Spinal cord (tissue), 10 donors: ENCODE results near the gene GP5. TPM values are rescaled to one million over a fixed set of nuclear protein-coding genes. Genes with fewer than 3 reads are reported as not detected.

ENCODE experiments used
- DNase-seq, 6 donors: peaks; one replicate each; pipeline versions ENCODE4 v3.0.0 to v3.0.0-alpha.2; 2013 to 2015; ENCODE audit warnings: low spot score in 6 of 6, low read depth in 4 of 6
- H3K27ac ChIP-seq: one replicate; pipeline ENCODE4 v1.5.1; 2013; ENCODE audit warnings: low read depth, low read length, control low read depth
- H3K27me3 ChIP-seq: one replicate; pipeline ENCODE4 v1.6.1; 2013; ENCODE audit warnings: low read length; ENCODE audit not compliant: control insufficient read depth, insufficient read depth
- H3K36me3 ChIP-seq: one replicate; pipeline ENCODE4 v1.6.1; 2013; ENCODE audit warnings: low read length; ENCODE audit not compliant: control insufficient read depth, insufficient read depth
- H3K4me1 ChIP-seq: one replicate; pipeline ENCODE4 v1.6.1; 2013; ENCODE audit warnings: low read length; ENCODE audit not compliant: control insufficient read depth, insufficient read depth
- H3K4me3 ChIP-seq: one replicate; pipeline ENCODE4 v1.5.1; 2013; ENCODE audit warnings: low read depth, low read length, control low read depth
- H3K9me3 ChIP-seq: one replicate; pipeline ENCODE4 v1.6.1; 2013; ENCODE audit warnings: low read length; ENCODE audit not compliant: control insufficient read depth, insufficient read depth
- WGBS: methylation state at CpG from one replicate; pipeline ENCODE4 v1.1.5; 2013; ENCODE audit warnings: missing lambda C conversion rate; ENCODE audit not compliant: insufficient coverage; 5-methylcytosine and 5-hydroxymethylcytosine counted together
- polyA plus RNA-seq, 2 donors: library from polyadenylated mRNA; unstranded; fragments of 120-200 nt; gene quantifications; one replicate each; pipeline ENCODE4 v1.2.1, GENCODE V29; 2013; ENCODE audit not compliant: insufficient read length in 2 of 2
- total RNA-seq, 2 donors: library from RNA; depleted of rRNA in 1 of 2; stranded (reverse); fragments of 120-200 nt in 1 of 2; fragments of >200 nt in 1 of 2; gene quantifications; one replicate each; pipeline versions ENCODE4 v1.2.3 to v1.2.4, GENCODE V29; 2013 to 2014
- donor health status: healthy.

GP5 gene
- total and polyA plus RNA-seq, 4 donors, result 0.25 to 0.69 (median 0.31) TPM

- no peaks in the 10 kb centered on the region for H3K27me3 ChIP-seq
- H3K27ac ChIP-seq, result no peak overlapping the region
- H3K4me3 ChIP-seq, result no peak overlapping the region
- peaks cover 19% of the 10 kb centered on the region for H3K4me1 ChIP-seq
- H3K36me3 ChIP-seq, result no peaks in the 10 kb centered on the region
- H3K9me3 ChIP-seq, result no peaks in the 10 kb centered on the region
- WGBS, result 36% methylated on average over 17 of the region's 17 CpGs
- DNase-seq, result peak in 2 of 6 donors; percentile 47 to 88
These were observed 17.6 kb downstream of the GP5 start for GRCh38 chr3:194381460-194381875.

GRCh38 chr3:194380326-194380725 is 18.7 kb downstream of the GP5 start:
- Histone ChIP-seq H3K9me3 (no peaks in the 10 kb centered on the region), H3K27ac (no peak overlapping the region), H3K27me3 (no peaks in the 10 kb centered on the region), H3K4me1 (peaks cover 25% of the 10 kb centered on the region), H3K36me3 (no peaks in the 10 kb centered on the region), H3K4me3 (no peak overlapping the region)
- DNase-seq, result peak in 1 of 6 donors; percentile 66
- 65% methylated on average over 7 of the region's 7 CpGs for WGBS

- Histone ChIP-seq H3K27ac (no peak overlapping the region), H3K36me3 (no peaks in the 10 kb centered on the region), H3K9me3 (no peaks in the 10 kb centered on the region), H3K4me1 (peaks cover 30% of the 10 kb centered on the region), H3K4me3 (no peak overlapping the region), H3K27me3 (no peaks in the 10 kb centered on the region)
- WGBS, result no CpG with 5 or more reads among the region's 9 CpGs
- peak in 1 of 6 donors; percentile 53 for DNase-seq
These were observed 19.4 kb downstream of the GP5 start for GRCh38 chr3:194379651-194380050.

GRCh38 chr3:194379231-194379630 is 19.8 kb downstream of the GP5 start:
- 67% methylated on average over 1 of the region's 6 CpGs for WGBS
- DNase-seq, result no peak
- Histone ChIP-seq H3K4me1 (peaks cover 30% of the 10 kb centered on the region), H3K27ac (no peak overlapping the region), H3K36me3 (no peaks in the 10 kb centered on the region), H3K9me3 (no peaks in the 10 kb centered on the region), H3K27me3 (no peaks in the 10 kb centered on the region), H3K4me3 (no peak overlapping the region)

GRCh38 chr3:194377708-194378107 is 21.4 kb downstream of the GP5 start:
- Histone ChIP-seq H3K9me3 (no peaks in the 10 kb centered on the region), H3K27me3 (no peaks in the 10 kb centered on the region), H3K4me1 (peaks cover 28% of the 10 kb centered on the region), H3K4me3 (no peak overlapping the region), H3K36me3 (no peaks in the 10 kb centered on the region), H3K27ac (no peak overlapping the region)
- DNase-seq, result no peak
- no CpG with 5 or more reads among the region's 1 CpG for WGBS

- 83% methylated on average over 7 of the region's 10 CpGs for WGBS
- peaks cover 16% of the 10 kb centered on the region for H3K4me1 ChIP-seq
- H3K9me3 ChIP-seq, result no peaks in the 10 kb centered on the region
- peak in 1 of 6 donors; percentile 68 for DNase-seq
- no peak overlapping the region for H3K27ac ChIP-seq
- no peaks in the 10 kb centered on the region for H3K27me3 ChIP-seq
- no peak overlapping the region for H3K4me3 ChIP-seq
- H3K36me3 ChIP-seq, result no peaks in the 10 kb centered on the region
These were observed 22.9 kb downstream of the GP5 start for GRCh38 chr3:194376241-194376560.

- H3K36me3 ChIP-seq, result no peaks in the 10 kb centered on the region
- no peak overlapping the region for H3K4me3 ChIP-seq
- H3K4me1 ChIP-seq, result peaks cover 15% of the 10 kb centered on the region
- DNase-seq, result peak in 1 of 6 donors; percentile 57
- H3K9me3 ChIP-seq, result no peaks in the 10 kb centered on the region
- 53% methylated on average over 8 of the region's 15 CpGs for WGBS
- H3K27me3 ChIP-seq, result no peaks in the 10 kb centered on the region
- no peak overlapping the region for H3K27ac ChIP-seq
These were observed 23.4 kb downstream of the GP5 start for GRCh38 chr3:194375473-194376240.

- H3K4me3 ChIP-seq, result no peak overlapping the region
- H3K36me3 ChIP-seq, result no peaks in the 10 kb centered on the region
- no peaks in the 10 kb centered on the region for H3K27me3 ChIP-seq
- peaks cover 19% of the 10 kb centered on the region for H3K4me1 ChIP-seq
- 27% methylated on average over 4 of the region's 10 CpGs for WGBS
- H3K9me3 ChIP-seq, result no peaks in the 10 kb centered on the region
- H3K27ac ChIP-seq, result no peak overlapping the region
- peak in 1 of 6 donors; percentile 62 for DNase-seq
These were observed 24.1 kb downstream of the GP5 start for GRCh38 chr3:194374935-194375334.

- Histone ChIP-seq H3K4me1 (peaks cover 29% of the 10 kb centered on the region), H3K9me3 (no peaks in the 10 kb centered on the region), H3K36me3 (no peaks in the 10 kb centered on the region), H3K27ac (no peak overlapping the region), H3K27me3 (peaks cover 8% of the 10 kb centered on the region), H3K4me3 (no peak overlapping the region)
- WGBS, result 51% methylated on average over 7 of the region's 8 CpGs
- no peak for DNase-seq
These were observed 25.2 kb downstream of the GP5 start for GRCh38 chr3:194373899-194374298.

GRCh38 chr3:194373028-194373427 is 26.0 kb downstream of the GP5 start:
- Histone ChIP-seq H3K36me3 (no peaks in the 10 kb centered on the region), H3K27me3 (peaks cover 17% of the 10 kb centered on the region), H3K9me3 (no peaks in the 10 kb centered on the region), H3K27ac (no peak overlapping the region), H3K4me1 (peaks cover 37% of the 10 kb centered on the region), H3K4me3 (no peak overlapping the region)
- 82% methylated on average over 8 of the region's 14 CpGs for WGBS
- DNase-seq, result no peak
